ENCODE data around the gene DDX41. TPM values are rescaled to one million over a fixed set of nuclear protein-coding genes. Genes with fewer than 3 reads are reported as not detected.

Gene DDX41
- polyA plus RNA-seq, 4 donors: 81.9 to 95.4 (median 87.6) TPM

Other genes starting within 250 kb of the DDX41 start
- 10 to 100 TPM; 48.1 to 80.1 (median 73.0) TPM for gene RAB24, start 213.2 kb downstream of the DDX41 start, polyA plus RNA-seq
- 100 to 1,000 TPM; 278 to 457 (median 339) TPM for gene PRELID1, start 213.2 kb downstream of the DDX41 start, polyA plus RNA-seq
- gene MXD3, start 205.1 kb downstream of the DDX41 start, polyA plus RNA-seq: 10 to 100 TPM; 11.9 to 22.9 (median 14.4) TPM
- 100 to 1,000 TPM in 2 of 4 donors, 10 to 100 TPM in 2; 73.6 to 304 (median 158) TPM for gene LMAN2, start 165.3 kb downstream of the DDX41 start, polyA plus RNA-seq
- gene RGS14, start 159.0 kb downstream of the DDX41 start, polyA plus RNA-seq: 10 to 100 TPM; 12.8 to 31.3 (median 20.6) TPM
- under 1 TPM in 2 of 4 donors, not detected in 2; 0.01 to 0.07 TPM for gene SLC34A1, start 132.5 kb downstream of the DDX41 start, polyA plus RNA-seq
- not detected for gene PFN3, start 116.3 kb downstream of the DDX41 start, polyA plus RNA-seq
- gene F12, start 107.4 kb downstream of the DDX41 start, polyA plus RNA-seq: 10 to 100 TPM in 3 of 4 donors, under 1 TPM in 1; 0.28 to 22.4 (median 18.6) TPM
- 10 to 100 TPM; 17.0 to 29.5 (median 24.4) TPM for gene GRK6, start 90.3 kb downstream of the DDX41 start, polyA plus RNA-seq
- gene PRR7, start 70.1 kb downstream of the DDX41 start, polyA plus RNA-seq: 1 to 10 TPM in 3 of 4 donors, under 1 TPM in 1; 0.86 to 3.7 (median 2.0) TPM
- 10 to 100 TPM in 2 of 4 donors, 1 to 10 TPM in 2; 1.6 to 32.0 (median 14.2) TPM for gene DBN1, start 43.3 kb downstream of the DDX41 start, polyA plus RNA-seq
- gene PDLIM7, start 19.4 kb downstream of the DDX41 start, polyA plus RNA-seq: 10 to 100 TPM in 2 of 4 donors, 1 to 10 TPM in 2; 3.8 to 44.4 (median 18.3) TPM
- 1 to 10 TPM; 3.1 to 6.0 (median 4.1) TPM for gene DOK3, start 7.1 kb downstream of the DDX41 start, polyA plus RNA-seq
- 100 to 1,000 TPM in 2 of 4 donors, 10 to 100 TPM in 2; 68.7 to 336 (median 155) TPM for gene FAM193B, start 37.6 kb upstream of the DDX41 start, polyA plus RNA-seq
- gene TMED9, start 75.2 kb upstream of the DDX41 start, polyA plus RNA-seq: 100 to 1,000 TPM in 2 of 4 donors, 10 to 100 TPM in 2; 34.9 to 183 (median 86.3) TPM
- 10 to 100 TPM; 10.5 to 29.0 (median 22.2) TPM for gene B4GALT7, start 83.2 kb upstream of the DDX41 start, polyA plus RNA-seq